Duodenal mucosa (tissue), 2 donors: ENCODE results near the gene RFNG.
A peak's percentile ranks its signal among the peaks of the same experiment; 100 is the strongest.

ENCODE experiments used
- H3K27ac ChIP-seq: one replicate; pipeline ENCODE4 v1.7.0; 2013; ENCODE audit warnings: low read depth, low read length
- H3K27me3 ChIP-seq, 2 donors: one replicate each; pipeline ENCODE4 v1.7.0; 2013; ENCODE audit warnings: low read length in 2 of 2, control low read depth in 1 of 2; ENCODE audit not compliant: insufficient read depth in 2 of 2, control insufficient read depth in 1 of 2
- H3K36me3 ChIP-seq, 2 donors: one replicate each; pipeline ENCODE4 v1.7.0; 2013; ENCODE audit warnings: low read length in 2 of 2, control low read depth in 1 of 2; ENCODE audit not compliant: insufficient read depth in 2 of 2, control insufficient read depth in 1 of 2
- H3K4me1 ChIP-seq, 2 donors: one replicate each; pipeline ENCODE4 v1.7.0; 2013; ENCODE audit warnings: low read length in 2 of 2, control low read depth in 1 of 2; ENCODE audit not compliant: insufficient read depth in 2 of 2, control insufficient read depth in 1 of 2
- H3K4me3 ChIP-seq, 2 donors: one replicate each; pipeline ENCODE4 v1.7.0; 2013; ENCODE audit warnings: low read length in 2 of 2, low read depth in 1 of 2
- H3K9ac ChIP-seq, 2 donors: one replicate each; pipeline ENCODE4 v1.7.0; 2013; ENCODE audit warnings: low read length in 2 of 2, low read depth in 1 of 2
- H3K9me3 ChIP-seq, 2 donors: one replicate each; pipeline ENCODE4 v1.7.0; 2013; ENCODE audit warnings: low read length in 2 of 2, control low read depth in 1 of 2; ENCODE audit not compliant: control insufficient read depth in 1 of 2

The RFNG gene

GRCh38 chr17:82031885-82032627 is 19.6 kb downstream of the RFNG start:
- Histone ChIP-seq H3K4me3 (peak overlapping the region in 1 of 2 donors; percentile 22), H3K4me1 (peaks cover 14 to 24% of the 10 kb centered on the region in 2 donors), H3K9me3 (no peaks in the 10 kb centered on the region), H3K36me3 (peaks cover 0 to 7% of the 10 kb centered on the region in 2 donors), H3K9ac (no peak overlapping the region), H3K27ac (no peak overlapping the region), H3K27me3 (no peaks in the 10 kb centered on the region)

GRCh38 chr17:82031303-82031884 is 20.2 kb downstream of the RFNG start, which contains the start of gene RAC3:
TSS of gene RAC3 (plus strand) at chr17:82031678. CDS start at chr17:82031762, 84 bp downstream.
- Histone ChIP-seq H3K4me1 (peaks cover 10 to 18% of the 10 kb centered on the region in 2 donors), H3K27ac (no peak within 1 kb of the TSS), H3K27me3 (no peaks in the 10 kb centered on the region), H3K9me3 (no peaks in the 10 kb centered on the region), H3K9ac (peak within 1 kb of the TSS in 1 of 2 donors; percentile 57), H3K4me3 (peak within 1 kb of the TSS; percentile 55 to 73), H3K36me3 (peaks cover 0 to 7% of the 10 kb centered on the region in 2 donors)

GRCh38 chr17:82030470-82031302 is 20.9 kb downstream of the RFNG start:
- Histone ChIP-seq H3K27me3 (no peaks in the 10 kb centered on the region), H3K27ac (no peak overlapping the region), H3K4me1 (peaks cover 8 to 13% of the 10 kb centered on the region in 2 donors), H3K4me3 (peak overlapping the region; percentile 55 to 73), H3K36me3 (peaks cover 0 to 4% of the 10 kb centered on the region in 2 donors), H3K9ac (peak overlapping the region in 1 of 2 donors; percentile 57), H3K9me3 (no peaks in the 10 kb centered on the region)

GRCh38 chr17:82029990-82030469 is 21.6 kb downstream of the RFNG start:
- Histone ChIP-seq H3K36me3 (no peaks in the 10 kb centered on the region), H3K4me3 (peak overlapping the region; percentile 55 to 73), H3K27ac (no peak overlapping the region), H3K4me1 (peaks cover 8 to 13% of the 10 kb centered on the region in 2 donors), H3K27me3 (no peaks in the 10 kb centered on the region), H3K9me3 (no peaks in the 10 kb centered on the region), H3K9ac (no peak overlapping the region)

GRCh38 chr17:82029391-82029790 is 22.2 kb downstream of the RFNG start:
- Histone ChIP-seq H3K9ac (no peak overlapping the region), H3K27me3 (no peaks in the 10 kb centered on the region)

GRCh38 chr17:82028966-82029365 is 22.6 kb downstream of the RFNG start:
- Histone ChIP-seq H3K27me3 (no peaks in the 10 kb centered on the region), H3K4me1 (peaks cover 13 to 23% of the 10 kb centered on the region in 2 donors), H3K4me3 (no peak overlapping the region), H3K27ac (no peak overlapping the region), H3K9me3 (no peaks in the 10 kb centered on the region), H3K36me3 (no peaks in the 10 kb centered on the region), H3K9ac (no peak overlapping the region)

More at GRCh38 chr17:82029391-82029790, 22.2 kb downstream of the RFNG start:
- Histone ChIP-seq H3K27ac (no peak overlapping the region), H3K36me3 (no peaks in the 10 kb centered on the region), H3K4me1 (peaks cover 9 to 19% of the 10 kb centered on the region in 2 donors), H3K4me3 (no peak overlapping the region), H3K9me3 (no peaks in the 10 kb centered on the region)

- H3K27me3 ChIP-seq, result no peaks in the 10 kb centered on the region
- no peak overlapping the region for H3K9ac ChIP-seq
- no peak overlapping the region for H3K4me3 ChIP-seq
- peaks cover 17 to 29% of the 10 kb centered on the region in 2 donors for H3K4me1 ChIP-seq
- no peaks in the 10 kb centered on the region for H3K36me3 ChIP-seq
- no peaks in the 10 kb centered on the region for H3K9me3 ChIP-seq
- no peak overlapping the region for H3K27ac ChIP-seq
These were observed 23.4 kb downstream of the RFNG start for GRCh38 chr17:82028246-82028645.

GRCh38 chr17:82025401-82026107 is 26.1 kb downstream of the RFNG start:
- Histone ChIP-seq H3K4me1 (peaks cover 26 to 41% of the 10 kb centered on the region in 2 donors), H3K9me3 (no peaks in the 10 kb centered on the region), H3K9ac (no peak overlapping the region), H3K36me3 (no peaks in the 10 kb centered on the region), H3K27me3 (no peaks in the 10 kb centered on the region), H3K4me3 (no peak overlapping the region), H3K27ac (no peak overlapping the region)

GRCh38 chr17:82024859-82025258 is 26.8 kb downstream of the RFNG start:
- Histone ChIP-seq H3K9me3 (no peaks in the 10 kb centered on the region), H3K36me3 (no peaks in the 10 kb centered on the region), H3K4me1 (peaks cover 26 to 41% of the 10 kb centered on the region in 2 donors), H3K27me3 (no peaks in the 10 kb centered on the region), H3K27ac (no peak overlapping the region), H3K4me3 (no peak overlapping the region), H3K9ac (no peak overlapping the region)
